Measurements from ENCODE around the gene GPR62. TPM values are rescaled to one million over a fixed set of nuclear protein-coding genes. Genes with fewer than 3 reads are reported as not detected.
A peak's percentile ranks its signal among the peaks of the same experiment; 100 is the strongest.

The GPR62 gene
- total and polyA plus RNA-seq, 9 of the 15 experiments (the other 6 are each of a cell fraction or from before 2014, with no cell fraction given): not detected

DNA sequence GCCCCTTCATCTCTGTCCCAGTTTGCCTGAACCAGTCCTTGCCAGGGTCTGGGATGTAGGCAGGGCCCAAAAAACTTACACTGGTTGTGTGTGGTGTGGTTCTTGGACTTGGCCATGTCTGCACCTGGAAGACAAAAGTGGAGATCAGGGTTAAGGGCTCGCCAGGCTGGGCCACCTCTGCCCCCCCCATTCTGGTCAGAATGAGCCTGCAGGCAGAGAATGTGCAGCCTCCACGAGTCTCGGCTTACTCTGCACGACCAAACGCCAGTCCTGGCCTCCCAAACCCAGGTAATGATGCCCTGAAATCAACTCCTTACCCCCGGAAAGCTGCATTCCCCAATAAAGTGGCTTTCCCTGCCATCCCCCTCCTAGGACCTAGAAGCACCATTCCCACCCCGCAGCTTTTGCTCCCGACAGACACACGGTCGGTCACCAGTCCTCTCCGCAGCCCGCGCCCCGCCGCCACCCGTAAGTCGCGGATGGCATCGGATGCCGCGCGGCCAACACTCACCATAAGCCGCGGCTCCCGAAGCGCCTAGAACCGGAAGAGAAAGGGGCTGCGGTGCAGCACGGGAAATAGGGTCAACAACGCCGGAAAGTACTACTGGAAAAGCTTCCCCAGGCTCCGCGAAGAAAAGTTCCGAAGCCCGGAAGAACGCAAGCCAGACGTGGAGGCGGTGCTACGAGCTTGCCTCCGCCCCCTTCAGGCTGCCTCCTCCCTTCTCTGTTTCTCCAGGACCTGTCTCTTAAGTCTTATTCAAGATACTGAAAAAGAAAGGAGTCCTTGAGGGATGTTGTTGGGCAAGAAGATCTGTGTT, 40.4 kb downstream of the GPR62 start, which contains the start of gene RPL29 (continued):
- TF ChIP-seq, protein P1, sequence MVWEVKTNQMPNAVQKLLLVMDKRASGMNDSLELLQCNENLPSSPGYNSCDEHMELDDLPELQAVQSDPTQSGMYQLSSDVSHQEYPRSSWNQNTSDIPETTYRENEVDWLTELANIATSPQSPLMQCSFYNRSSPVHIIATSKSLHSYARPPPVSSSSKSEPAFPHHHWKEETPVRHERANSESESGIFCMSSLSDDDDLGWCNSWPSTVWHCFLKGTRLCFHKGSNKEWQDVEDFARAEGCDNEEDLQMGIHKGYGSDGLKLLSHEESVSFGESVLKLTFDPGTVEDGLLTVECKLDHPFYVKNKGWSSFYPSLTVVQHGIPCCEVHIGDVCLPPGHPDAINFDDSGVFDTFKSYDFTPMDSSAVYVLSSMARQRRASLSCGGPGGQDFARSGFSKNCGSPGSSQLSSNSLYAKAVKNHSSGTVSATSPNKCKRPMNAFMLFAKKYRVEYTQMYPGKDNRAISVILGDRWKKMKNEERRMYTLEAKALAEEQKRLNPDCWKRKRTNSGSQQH (CRISPR knock-in tag; IDR thresholded peaks at IDR 0.05): 0 out of 2 replicates have a peak, but pooled peaks have one; percentile 42
- TF ChIP-seq NRF1 (conservative IDR thresholded peaks at IDR 0.05 in 1 of 2, IDR thresholded peaks at IDR 0.05 in 1 of 2) (0 out of 4 replicates have a peak, but pooled peaks of 1 of the 2 experiments have one; percentile 15), C11orf30 (IDR thresholded peaks at IDR 0.05; ENCODE audit: low read depth) (peak; percentile 91), CBX1 (IDR thresholded peaks at IDR 0.05; ENCODE audit: low read depth) (peak; percentile 78), SUPT5H (IDR thresholded peaks at IDR 0.05) (peak; percentile 96), ETS2 (tag; IDR thresholded peaks at IDR 0.05; ENCODE audit: borderline replicate concordance, poor library complexity, severe bottlenecking) (no peak), POU5F1 (IDR thresholded peaks at IDR 0.05; ENCODE audit: borderline replicate concordance, low read depth, low read length, partially characterized antibody) (peak; percentile 49), NEUROD1 (IDR thresholded peaks at IDR 0.05; ENCODE audit: borderline replicate concordance, low read depth, low read length, partially characterized antibody) (peak; percentile 68), POLR2A (conservative IDR thresholded peaks at IDR 0.05) (peak; percentile 98), PHF8 (IDR thresholded peaks at IDR 0.05; ENCODE audit: borderline replicate concordance, low read length) (peak; percentile 89), MAZ (CRISPR knock-in tag; conservative IDR thresholded peaks at IDR 0.05 in 1 of 2, IDR thresholded peaks at IDR 0.05 in 1 of 2) (peak; percentile 34 to 54; a peak in 2 of 4 replicates), DIDO1 (tag; IDR thresholded peaks at IDR 0.05; ENCODE audit: low read depth) (peak; percentile 89)
- TF ChIP-seq, protein P2, sequence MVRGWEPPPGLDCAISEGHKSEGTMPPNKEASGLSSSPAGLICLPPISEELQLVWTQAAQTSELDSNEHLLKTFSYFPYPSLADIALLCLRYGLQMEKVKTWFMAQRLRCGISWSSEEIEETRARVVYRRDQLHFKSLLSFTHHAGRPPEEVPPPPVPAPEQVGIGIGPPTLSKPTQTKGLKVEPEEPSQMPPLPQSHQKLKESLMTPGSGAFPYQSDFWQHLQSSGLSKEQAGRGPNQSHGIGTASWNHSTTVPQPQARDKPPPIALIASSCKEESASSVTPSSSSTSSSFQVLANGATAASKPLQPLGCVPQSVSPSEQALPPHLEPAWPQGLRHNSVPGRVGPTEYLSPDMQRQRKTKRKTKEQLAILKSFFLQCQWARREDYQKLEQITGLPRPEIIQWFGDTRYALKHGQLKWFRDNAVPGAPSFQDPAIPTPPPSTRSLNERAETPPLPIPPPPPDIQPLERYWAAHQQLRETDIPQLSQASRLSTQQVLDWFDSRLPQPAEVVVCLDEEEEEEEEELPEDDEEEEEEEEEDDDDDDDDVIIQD (CRISPR knock-in tag; IDR thresholded peaks at IDR 0.05): no peak
- TF ChIP-seq, protein P3, sequence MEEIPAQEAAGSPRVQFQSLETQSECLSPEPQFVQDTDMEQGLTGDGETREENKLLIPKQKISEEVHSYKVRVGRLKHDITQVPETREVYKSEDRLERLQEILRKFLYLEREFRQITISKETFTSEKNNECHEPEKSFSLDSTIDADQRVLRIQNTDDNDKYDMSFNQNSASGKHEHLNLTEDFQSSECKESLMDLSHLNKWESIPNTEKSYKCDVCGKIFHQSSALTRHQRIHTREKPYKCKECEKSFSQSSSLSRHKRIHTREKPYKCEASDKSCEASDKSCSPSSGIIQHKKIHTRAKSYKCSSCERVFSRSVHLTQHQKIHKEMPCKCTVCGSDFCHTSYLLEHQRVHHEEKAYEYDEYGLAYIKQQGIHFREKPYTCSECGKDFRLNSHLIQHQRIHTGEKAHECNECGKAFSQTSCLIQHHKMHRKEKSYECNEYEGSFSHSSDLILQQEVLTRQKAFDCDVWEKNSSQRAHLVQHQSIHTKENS (CRISPR knock-in tag; IDR thresholded peaks at IDR 0.05): no peak
- TF ChIP-seq, protein P4, sequence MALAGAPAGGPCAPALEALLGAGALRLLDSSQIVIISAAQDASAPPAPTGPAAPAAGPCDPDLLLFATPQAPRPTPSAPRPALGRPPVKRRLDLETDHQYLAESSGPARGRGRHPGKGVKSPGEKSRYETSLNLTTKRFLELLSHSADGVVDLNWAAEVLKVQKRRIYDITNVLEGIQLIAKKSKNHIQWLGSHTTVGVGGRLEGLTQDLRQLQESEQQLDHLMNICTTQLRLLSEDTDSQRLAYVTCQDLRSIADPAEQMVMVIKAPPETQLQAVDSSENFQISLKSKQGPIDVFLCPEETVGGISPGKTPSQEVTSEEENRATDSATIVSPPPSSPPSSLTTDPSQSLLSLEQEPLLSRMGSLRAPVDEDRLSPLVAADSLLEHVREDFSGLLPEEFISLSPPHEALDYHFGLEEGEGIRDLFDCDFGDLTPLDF (CRISPR knock-in tag; IDR thresholded peaks at IDR 0.05): peak; percentile 59; the same call in 1 of the 2 replicates
- TF ChIP-seq, protein P5, sequence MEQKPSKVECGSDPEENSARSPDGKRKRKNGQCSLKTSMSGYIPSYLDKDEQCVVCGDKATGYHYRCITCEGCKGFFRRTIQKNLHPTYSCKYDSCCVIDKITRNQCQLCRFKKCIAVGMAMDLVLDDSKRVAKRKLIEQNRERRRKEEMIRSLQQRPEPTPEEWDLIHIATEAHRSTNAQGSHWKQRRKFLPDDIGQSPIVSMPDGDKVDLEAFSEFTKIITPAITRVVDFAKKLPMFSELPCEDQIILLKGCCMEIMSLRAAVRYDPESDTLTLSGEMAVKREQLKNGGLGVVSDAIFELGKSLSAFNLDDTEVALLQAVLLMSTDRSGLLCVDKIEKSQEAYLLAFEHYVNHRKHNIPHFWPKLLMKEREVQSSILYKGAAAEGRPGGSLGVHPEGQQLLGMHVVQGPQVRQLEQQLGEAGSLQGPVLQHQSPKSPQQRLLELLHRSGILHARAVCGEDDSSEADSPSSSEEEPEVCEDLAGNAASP (IDR thresholded peaks at IDR 0.05): no peak
- TF ChIP-seq, protein P6, sequence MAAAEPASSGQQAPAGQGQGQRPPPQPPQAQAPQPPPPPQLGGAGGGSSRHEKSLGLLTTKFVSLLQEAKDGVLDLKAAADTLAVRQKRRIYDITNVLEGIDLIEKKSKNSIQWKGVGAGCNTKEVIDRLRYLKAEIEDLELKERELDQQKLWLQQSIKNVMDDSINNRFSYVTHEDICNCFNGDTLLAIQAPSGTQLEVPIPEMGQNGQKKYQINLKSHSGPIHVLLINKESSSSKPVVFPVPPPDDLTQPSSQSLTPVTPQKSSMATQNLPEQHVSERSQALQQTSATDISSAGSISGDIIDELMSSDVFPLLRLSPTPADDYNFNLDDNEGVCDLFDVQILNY (CRISPR knock-in tag; IDR thresholded peaks at IDR 0.05): peak; percentile 75; the same call in 1 of the 2 replicates

Data from K562 (cell line).